Mesendoderm (in vitro differentiated cells): ENCODE results near the gene ANG.

Source experiments
- DNase-seq: peaks from one replicate; pipeline ENCODE4 v3.0.0; 2013
- H2AK5ac ChIP-seq: 2 replicates; pipeline ENCODE4 v1.6.1; 2013; ENCODE audit warnings: low read length, inconsistent platforms
- H2BK120ac ChIP-seq: 2 replicates; pipeline ENCODE4 v1.6.1; 2013; ENCODE audit warnings: low read depth, mild to moderate bottlenecking, low read length, moderate library complexity, mixed read lengths
- H2BK15ac ChIP-seq: replicated peaks from 2 replicates; pipeline ENCODE4 v1.6.1; 2013; ENCODE audit warnings: low read depth, mild to moderate bottlenecking, moderate library complexity
- H2BK5ac ChIP-seq: 2 replicates; pipeline ENCODE4 v1.6.1; 2013; ENCODE audit warnings: low read length, inconsistent platforms
- H3K18ac ChIP-seq: 2 replicates; pipeline ENCODE4 v1.6.1; 2013; ENCODE audit warnings: mild to moderate bottlenecking, low read length, mixed read lengths
- H3K23ac ChIP-seq: one replicate; pipeline ENCODE4 v1.6.1; 2013; ENCODE audit warnings: low read length
- H3K27ac ChIP-seq: 2 replicates; pipeline ENCODE4 v1.5.1; 2013; ENCODE audit warnings: low read depth, mild to moderate bottlenecking, inconsistent platforms, low read length, moderate library complexity
- H3K27me3 ChIP-seq: 2 replicates; pipeline ENCODE4 v1.6.1; 2013; ENCODE audit warnings: low read length, control low read depth, mild to moderate bottlenecking, inconsistent platforms; ENCODE audit not compliant: insufficient read depth, poor library complexity
- H3K36me3 ChIP-seq: 2 replicates; pipeline ENCODE4 v1.6.1; 2013; ENCODE audit warnings: low read length, inconsistent platforms; ENCODE audit not compliant: control insufficient read depth, insufficient read depth
- H3K4ac ChIP-seq: one replicate; pipeline ENCODE4 v1.6.1; 2013; ENCODE audit warnings: low read depth, mild to moderate bottlenecking, low read length, moderate library complexity
- H3K4me1 ChIP-seq: 2 replicates; pipeline ENCODE4 v1.6.1; 2013; ENCODE audit warnings: low read depth, low read length, inconsistent platforms; ENCODE audit not compliant: control insufficient read depth
- H3K4me2 ChIP-seq: 2 replicates; pipeline ENCODE4 v1.6.1; 2013; ENCODE audit warnings: low read length
- H3K4me3 ChIP-seq: 2 replicates; pipeline ENCODE4 v1.5.1; 2013; ENCODE audit warnings: mild to moderate bottlenecking, low read length
- H3K56ac ChIP-seq: one replicate; pipeline ENCODE4 v1.6.1; 2013; ENCODE audit warnings: low read length
- H3K79me1 ChIP-seq: 2 replicates; pipeline ENCODE4 v1.6.1; 2013; ENCODE audit warnings: low read length, inconsistent platforms
- H3K79me2 ChIP-seq: 2 replicates; pipeline ENCODE4 v1.6.1; 2013; ENCODE audit warnings: mild to moderate bottlenecking, low read length; ENCODE audit not compliant: control insufficient read depth, insufficient read depth
- H3K9ac ChIP-seq: 2 replicates; pipeline ENCODE4 v1.6.1; 2013; ENCODE audit warnings: low read length, inconsistent platforms
- H4K5ac ChIP-seq: one replicate; pipeline ENCODE4 v1.6.1; 2013; ENCODE audit warnings: low read length
- H4K8ac ChIP-seq: one replicate; pipeline ENCODE4 v1.6.1; 2013; ENCODE audit warnings: low read depth, mild to moderate bottlenecking, control low read depth, low read length, moderate library complexity
- WGBS: extraction: QIAGEN DNeasy Blood & Tissue Kit; methylation state at CpG from one replicate; pipeline ENCODE4 v1.1.7; 2013; ENCODE audit warnings: low lambda C conversion rate, missing lambda C conversion rate; ENCODE audit not compliant: insufficient coverage; ENCODE audit errors: extremely low coverage; 5-methylcytosine and 5-hydroxymethylcytosine counted together

The ANG gene

DNA sequence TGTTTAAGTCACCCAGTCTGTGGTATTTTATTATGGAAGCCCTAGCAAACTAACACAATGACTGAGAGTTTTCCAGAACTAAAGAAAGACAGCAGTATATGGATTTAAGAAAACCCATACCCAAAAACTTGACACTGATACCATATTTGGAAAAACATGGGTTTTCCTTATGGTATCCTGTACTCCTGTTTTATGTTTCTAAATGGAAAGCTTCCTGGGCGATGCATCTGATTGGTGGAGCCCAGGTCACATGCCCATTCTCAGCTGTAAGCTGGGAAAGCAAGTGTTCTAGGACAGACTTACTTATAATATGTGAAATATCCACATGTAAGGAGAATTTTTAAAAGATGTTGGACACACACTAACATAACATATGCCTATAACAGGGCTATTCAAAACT is 8.7 kb upstream of the ANG start:
- Histone ChIP-seq H3K4ac (no peak overlapping the region), H3K4me3 (no peak overlapping the region), H4K5ac (no peak overlapping the region), H2BK15ac (no peak overlapping the region), H3K79me2 (no peaks in the 10 kb centered on the region), H3K23ac (no peak overlapping the region), H2BK120ac (no peak overlapping the region), H3K4me1 (peaks cover 4% of the 10 kb centered on the region), H4K8ac (no peak overlapping the region), H3K4me2 (no peak overlapping the region), H2BK5ac (no peak overlapping the region), H3K9ac (no peak overlapping the region), H3K18ac (no peak overlapping the region), H3K27ac (no peak overlapping the region), H3K79me1 (no peaks in the 10 kb centered on the region), H3K27me3 (no peaks in the 10 kb centered on the region), H2AK5ac (no peak overlapping the region), H3K56ac (no peak overlapping the region), H3K36me3 (no peaks in the 10 kb centered on the region)
- DNase-seq, result peak; percentile 47
- no CpG with 5 or more reads among the region's 1 CpG for WGBS

DNA sequence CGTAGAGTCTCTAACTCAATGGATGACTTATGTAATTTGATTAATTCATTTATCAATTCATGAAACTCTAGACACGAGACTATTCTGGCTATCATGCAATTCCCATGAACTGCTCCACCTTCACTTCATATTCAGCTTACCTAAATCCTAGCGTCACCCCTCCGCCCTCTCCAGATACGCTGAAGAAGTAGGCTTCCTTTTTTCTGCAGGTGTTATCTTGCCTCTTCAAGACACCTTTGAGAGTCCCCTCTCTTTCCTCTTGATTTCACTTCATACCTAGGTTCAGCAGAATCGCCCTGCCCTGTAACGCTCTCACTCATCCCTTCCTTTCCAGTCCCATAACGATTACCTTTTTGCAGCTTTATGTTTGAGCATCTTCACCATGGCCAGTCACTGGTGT is 8.2 kb upstream of the ANG start:
- Histone ChIP-seq H3K18ac (no peak overlapping the region), H3K36me3 (no peaks in the 10 kb centered on the region), H3K9ac (no peak overlapping the region), H3K4me3 (no peak overlapping the region), H3K23ac (no peak overlapping the region), H2BK15ac (no peak overlapping the region), H3K79me1 (no peaks in the 10 kb centered on the region), H2BK5ac (no peak overlapping the region), H3K4ac (no peak overlapping the region), H4K8ac (no peak overlapping the region), H2AK5ac (no peak overlapping the region), H3K56ac (no peak overlapping the region), H3K27me3 (no peaks in the 10 kb centered on the region), H3K79me2 (no peaks in the 10 kb centered on the region), H3K4me2 (no peak overlapping the region), H2BK120ac (no peak overlapping the region), H3K27ac (no peak overlapping the region), H4K5ac (no peak overlapping the region), H3K4me1 (peaks cover 4% of the 10 kb centered on the region)
- no CpG with 5 or more reads among the region's 8 CpGs for WGBS
- DNase-seq, result no peak

DNA sequence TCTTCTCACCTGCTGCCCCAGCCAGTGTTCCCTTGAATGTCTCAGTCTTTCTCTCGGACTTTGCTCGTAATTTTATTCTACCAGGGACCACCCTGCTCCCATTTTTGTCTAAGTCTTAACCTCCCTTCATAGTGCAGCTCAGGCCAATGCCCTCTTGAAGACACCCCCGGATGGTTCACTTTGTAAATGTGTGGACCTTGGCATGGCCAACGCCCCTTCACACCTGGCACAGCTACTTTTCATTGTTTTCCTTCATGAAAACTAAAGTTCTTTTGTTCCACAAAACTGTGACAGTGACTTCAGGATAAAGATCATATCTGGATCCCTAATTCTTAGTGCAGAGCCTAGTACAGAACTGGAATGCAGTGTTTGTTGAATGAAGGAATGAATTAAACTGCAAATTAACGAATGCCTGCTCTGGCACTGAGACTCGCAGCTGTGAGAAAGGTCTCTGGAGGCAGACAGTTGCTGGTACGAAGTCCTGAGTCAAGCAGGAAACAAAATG is 7.7 kb upstream of the ANG start:
- no peaks in the 10 kb centered on the region for H3K36me3 ChIP-seq
- H3K4me1 ChIP-seq, result peaks cover 4% of the 10 kb centered on the region
- no peak overlapping the region for H2BK120ac ChIP-seq
- H3K56ac ChIP-seq, result peak overlapping the region; percentile 85
- no peak overlapping the region for H2BK5ac ChIP-seq
- H3K4ac ChIP-seq, result no peak overlapping the region
- DNase-seq, result no peak
- no peak overlapping the region for H4K5ac ChIP-seq
- no CpG with 5 or more reads among the region's 7 CpGs for WGBS
- no peak overlapping the region for H3K18ac ChIP-seq
- no peak overlapping the region for H2AK5ac ChIP-seq
- no peak overlapping the region for H3K4me3 ChIP-seq
- H3K4me2 ChIP-seq, result peak overlapping the region; percentile 47
- no peaks in the 10 kb centered on the region for H3K79me1 ChIP-seq
- H4K8ac ChIP-seq, result no peak overlapping the region
- no peaks in the 10 kb centered on the region for H3K27me3 ChIP-seq
- H2BK15ac ChIP-seq, result no peak overlapping the region
- no peak overlapping the region for H3K23ac ChIP-seq
- H3K9ac ChIP-seq, result peak overlapping the region; percentile 0
- H3K27ac ChIP-seq, result no peak overlapping the region
- no peaks in the 10 kb centered on the region for H3K79me2 ChIP-seq

DNA sequence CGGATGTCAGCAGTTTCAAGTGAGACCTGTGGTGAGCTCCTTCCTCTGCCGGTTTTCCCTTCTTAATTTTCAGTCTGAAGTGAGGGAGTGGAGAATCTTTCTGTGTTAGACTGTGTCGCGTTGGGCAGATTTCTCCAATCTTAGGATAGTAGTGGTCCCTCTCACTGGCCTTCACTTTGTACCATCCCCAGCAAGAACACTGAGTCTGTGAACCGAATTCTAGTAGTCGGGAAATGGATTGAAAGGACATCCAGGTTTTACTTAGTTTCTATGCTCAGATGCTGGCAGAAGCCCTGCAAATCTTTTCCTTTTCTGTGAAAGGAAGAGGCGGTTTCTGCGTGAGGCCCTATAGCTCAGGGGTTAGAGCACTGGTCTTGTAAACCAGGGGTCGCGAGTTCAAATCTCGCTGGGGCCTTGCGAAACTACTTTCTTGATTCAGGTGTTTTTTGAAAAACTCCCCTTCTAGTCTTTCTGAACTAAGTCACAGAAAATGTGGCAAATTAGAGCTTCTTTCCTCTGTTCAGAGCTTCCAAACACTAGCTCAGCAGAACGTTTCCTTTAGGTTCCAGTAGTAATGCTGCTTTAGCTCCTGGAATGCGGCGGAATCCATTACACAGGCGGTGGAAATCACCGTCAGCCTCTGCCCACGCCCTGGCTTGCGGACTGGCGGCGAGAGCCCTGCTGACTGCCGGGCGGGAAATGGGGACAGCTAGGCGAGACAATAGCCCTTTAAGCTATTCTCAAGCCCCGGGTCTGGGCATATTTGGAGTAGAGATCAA is 7.0 kb upstream of the ANG start:
- H3K27me3 ChIP-seq, result no peaks in the 10 kb centered on the region
- no CpG with 5 or more reads among the region's 25 CpGs for WGBS
- H3K36me3 ChIP-seq, result no peaks in the 10 kb centered on the region
- peaks cover 4% of the 10 kb centered on the region for H3K4me1 ChIP-seq
- peak overlapping the region; percentile 85 for H3K18ac ChIP-seq
- peak overlapping the region; percentile 91 for H3K9ac ChIP-seq
- H3K23ac ChIP-seq, result no peak overlapping the region
- no peaks in the 10 kb centered on the region for H3K79me2 ChIP-seq
- H2AK5ac ChIP-seq, result no peak overlapping the region
- H2BK5ac ChIP-seq, result no peak overlapping the region
- H3K4me3 ChIP-seq, result peak overlapping the region; percentile 68
- peak overlapping the region; percentile 78 for H3K4ac ChIP-seq
- no peak overlapping the region for H2BK15ac ChIP-seq
- no peak overlapping the region for H2BK120ac ChIP-seq
- H4K5ac ChIP-seq, result no peak overlapping the region
- peak overlapping the region; percentile 76 for H3K27ac ChIP-seq
- peak overlapping the region; percentile 96 for H3K56ac ChIP-seq
- H3K79me1 ChIP-seq, result no peaks in the 10 kb centered on the region
- DNase-seq, result peak; percentile 95
- H3K4me2 ChIP-seq, result peak overlapping the region; percentile 84
- no peak overlapping the region for H4K8ac ChIP-seq

DNA sequence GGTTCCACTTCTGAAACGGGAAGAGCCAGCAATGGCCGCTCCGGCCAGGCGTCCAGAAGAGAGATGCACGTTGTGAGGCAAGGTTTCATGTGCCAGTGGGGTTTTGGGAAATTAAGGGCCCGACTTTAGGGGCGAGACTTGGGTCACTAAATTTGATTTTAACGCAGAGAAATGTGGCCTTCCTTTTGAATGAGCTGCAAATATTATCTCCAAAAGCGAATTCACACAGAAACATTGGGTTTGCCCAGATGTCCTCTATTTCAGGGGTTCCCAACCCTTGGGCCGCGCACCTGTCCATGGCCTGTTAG is 6.5 kb upstream of the ANG start:
- DNase-seq, result no peak
- no peaks in the 10 kb centered on the region for H3K79me1 ChIP-seq
- no peaks in the 10 kb centered on the region for H3K79me2 ChIP-seq
- H2BK15ac ChIP-seq, result no peak overlapping the region
- H3K9ac ChIP-seq, result peak overlapping the region; percentile 91
- peak overlapping the region; percentile 78 for H3K4ac ChIP-seq
- H3K36me3 ChIP-seq, result no peaks in the 10 kb centered on the region
- H2AK5ac ChIP-seq, result no peak overlapping the region
- H4K8ac ChIP-seq, result no peak overlapping the region
- H3K4me1 ChIP-seq, result peaks cover 4% of the 10 kb centered on the region
- no peak overlapping the region for H4K5ac ChIP-seq
- H3K27me3 ChIP-seq, result no peaks in the 10 kb centered on the region
- peak overlapping the region; percentile 85 for H3K18ac ChIP-seq
- H2BK120ac ChIP-seq, result no peak overlapping the region
- peak overlapping the region; percentile 96 for H3K56ac ChIP-seq
- peak overlapping the region; percentile 68 for H3K4me3 ChIP-seq
- WGBS, result no CpG with 5 or more reads among the region's 11 CpGs
- H3K4me2 ChIP-seq, result peak overlapping the region; percentile 84
- H2BK5ac ChIP-seq, result no peak overlapping the region
- H3K27ac ChIP-seq, result peak overlapping the region; percentile 76
- H3K23ac ChIP-seq, result no peak overlapping the region
